Naive B cell (primary cell): ENCODE measurements around the gene POFUT2. TPM values are rescaled to one million over a fixed set of nuclear protein-coding genes. Genes with fewer than 3 reads are reported as not detected.

Experiments
- ATAC-seq, 2 donors: fragments of 150-1000 bp; cut with Tn5 transposase; 2 replicates each; pipeline ENCODE4 v1.10.0; 2021; ENCODE audit warnings: low read depth in 2 of 2, mild to moderate bottlenecking in 2 of 2, moderate library complexity in 2 of 2
- DNase-seq: peaks from one replicate; pipeline ENCODE4 v3.0.0; 2022
- H3K27ac Mint-ChIP-seq, 6 donors: one replicate each; pipeline ENCODE4 v1.8.0; 2020 to 2022; ENCODE audit warnings: mild to moderate bottlenecking in 6 of 6, mixed read lengths in 6 of 6, moderate library complexity in 5 of 6, inconsistent platforms in 2 of 6
- H3K27me3 Mint-ChIP-seq, 3 donors: one replicate each; pipeline ENCODE4 v1.8.0; 2021 to 2022; ENCODE audit warnings: mixed read lengths in 3 of 3, mild to moderate bottlenecking in 1 of 3
- H3K36me3 Mint-ChIP-seq, 2 donors: one replicate each; pipeline ENCODE4 v1.8.0; 2020 to 2022; ENCODE audit warnings: mixed read lengths in 2 of 2, inconsistent platforms in 1 of 2, mild to moderate bottlenecking in 1 of 2
- H3K4me1 Mint-ChIP-seq, 3 donors: one replicate each; pipeline ENCODE4 v1.8.0; 2020 to 2022; ENCODE audit warnings: mixed read lengths in 3 of 3, inconsistent platforms in 1 of 3, mild to moderate bottlenecking in 1 of 3, moderate library complexity in 1 of 3
- H3K4me3 Mint-ChIP-seq, 8 donors: one replicate each; pipeline ENCODE4 v1.8.0; 2020 to 2022; ENCODE audit warnings: mild to moderate bottlenecking in 8 of 8, mixed read lengths in 8 of 8, moderate library complexity in 8 of 8, inconsistent platforms in 2 of 8
- H3K9me3 Mint-ChIP-seq, 7 donors: one replicate each; pipeline ENCODE4 v1.8.0; 2020 to 2022; ENCODE audit warnings: mixed read lengths in 7 of 7, mild to moderate bottlenecking in 5 of 7, inconsistent platforms in 2 of 7, moderate library complexity in 1 of 7
- polyA plus RNA-seq, 6 donors: library from polyadenylated mRNA; unstranded; fragments of 300-500 nt; fragmentation: Illumina TruSeq; gene quantifications; one replicate each; pipeline ENCODE4 v1.2.3, GENCODE V29; 2021; ENCODE audit warnings: low read depth in 6 of 6

POFUT2 gene
- polyA plus RNA-seq, 6 donors from 2014 or later, result 2.8 to 10.2 (median 5.2) TPM

GRCh38 chr21:45304476-45304830 lies 16.8 kb upstream of the POFUT2 start:
- DNase-seq, result no peak
- Mint-ChIP-seq H3K4me3 (no peak overlapping the region), H3K27me3 (peaks cover 0 to 40% (median 17%) of the 10 kb centered on the region in 3 donors), H3K9me3 (no peaks in the 10 kb centered on the region), H3K36me3 (no peaks in the 10 kb centered on the region), H3K4me1 (no peaks in the 10 kb centered on the region), H3K27ac (peak overlapping the region in 2 of 6 donors; percentile 64 to 65)
- no peak for ATAC-seq

DNA sequence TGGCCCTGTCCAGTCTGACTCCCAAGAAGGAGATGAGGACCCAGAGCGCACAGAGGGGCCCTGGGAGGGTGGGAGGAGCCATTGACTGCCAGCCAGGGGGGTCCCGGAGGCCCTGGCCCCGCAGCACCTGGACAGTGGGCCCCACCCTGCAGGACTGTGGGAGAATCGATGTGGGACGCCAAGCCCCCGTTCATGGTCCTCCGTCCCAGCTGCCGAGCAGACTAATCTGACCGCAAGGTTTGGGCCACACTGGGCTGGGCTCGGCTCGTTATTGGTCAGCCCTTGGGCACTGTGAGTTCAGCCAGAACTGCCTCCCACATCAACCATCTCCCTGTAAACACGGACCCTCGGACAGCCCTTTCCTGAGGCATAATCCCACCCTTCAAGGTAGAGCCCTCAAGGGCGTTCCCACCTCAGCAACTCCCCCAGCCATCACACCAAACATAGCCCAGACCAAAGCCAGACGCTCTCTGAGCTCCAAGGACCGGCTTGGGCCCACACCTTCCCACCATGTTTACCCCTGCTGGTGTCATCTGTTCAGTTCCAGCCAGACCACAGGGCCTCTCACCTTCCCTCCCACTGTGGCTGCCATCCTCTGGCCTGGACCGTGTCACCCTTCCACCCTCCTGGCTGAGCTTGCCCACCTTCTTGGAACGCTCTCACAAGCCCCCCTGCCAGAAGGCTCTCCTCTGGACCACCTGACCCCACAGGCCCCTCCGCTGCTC lies 16.2 kb upstream of the POFUT2 start:
- Mint-ChIP-seq H3K9me3 (no peaks in the 10 kb centered on the region), H3K27me3 (peaks cover 0 to 36% (median 17%) of the 10 kb centered on the region in 3 donors), H3K27ac (peak overlapping the region in 2 of 6 donors; percentile 64 to 65), H3K4me3 (no peak overlapping the region), H3K4me1 (no peaks in the 10 kb centered on the region), H3K36me3 (no peaks in the 10 kb centered on the region)
- ATAC-seq (no peak), DNase-seq (no peak)

- Mint-ChIP-seq H3K4me3 (peak overlapping the region in 1 of 8 donors; percentile 22), H3K4me1 (no peaks in the 10 kb centered on the region), H3K36me3 (no peaks in the 10 kb centered on the region), H3K27me3 (peaks cover 0 to 34% (median 14%) of the 10 kb centered on the region in 3 donors), H3K9me3 (no peaks in the 10 kb centered on the region), H3K27ac (no peak overlapping the region)
- DNase-seq (no peak), ATAC-seq (no peak)
These were observed 15.5 kb upstream of the POFUT2 start for GRCh38 chr21:45303091-45303615.

GRCh38 chr21:45302082-45303061 lies 14.7 kb upstream of the POFUT2 start:
- Mint-ChIP-seq H3K36me3 (no peaks in the 10 kb centered on the region), H3K27me3 (peaks cover 0 to 28% (median 7%) of the 10 kb centered on the region in 3 donors), H3K4me1 (no peaks in the 10 kb centered on the region), H3K4me3 (peak overlapping the region in 1 of 8 donors; percentile 9), H3K27ac (no peak overlapping the region), H3K9me3 (no peaks in the 10 kb centered on the region)
- peak in 1 of 2 donors; percentile 25 for ATAC-seq
- no peak for DNase-seq

DNA sequence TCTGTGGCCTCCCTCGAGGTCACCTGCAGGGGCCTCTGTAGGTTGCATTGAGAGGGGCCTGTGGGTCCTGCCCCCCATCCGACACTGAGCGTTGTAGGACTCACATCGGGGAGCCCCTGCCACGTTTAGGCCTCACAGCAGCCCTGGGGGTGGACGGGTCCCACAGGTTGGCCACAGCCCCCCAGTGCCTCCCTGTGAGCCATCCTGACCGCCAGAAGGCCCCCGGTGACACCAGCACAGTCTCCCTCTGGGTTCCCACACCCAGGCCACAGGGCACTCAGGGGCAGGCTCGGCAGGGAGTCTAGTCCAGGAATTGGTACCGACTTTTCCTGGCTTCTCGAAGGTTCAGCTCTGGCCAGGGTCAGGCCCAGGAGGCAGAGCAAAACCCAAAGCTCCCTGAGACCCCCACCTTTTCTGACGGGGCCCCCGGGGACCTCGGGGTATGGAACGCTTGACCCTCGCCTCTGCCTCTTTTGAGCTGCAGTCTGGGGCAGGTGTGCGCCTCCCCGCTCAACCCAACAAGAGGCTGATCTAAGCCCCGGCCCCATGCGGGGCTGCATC lies 13.9 kb upstream of the POFUT2 start:
- Mint-ChIP-seq H3K36me3 (no peaks in the 10 kb centered on the region), H3K27ac (no peak overlapping the region), H3K4me1 (no peaks in the 10 kb centered on the region), H3K9me3 (no peaks in the 10 kb centered on the region), H3K4me3 (no peak overlapping the region), H3K27me3 (peaks cover 0 to 35% (median 7%) of the 10 kb centered on the region in 3 donors)
- no peak for ATAC-seq
- DNase-seq, result no peak

DNA sequence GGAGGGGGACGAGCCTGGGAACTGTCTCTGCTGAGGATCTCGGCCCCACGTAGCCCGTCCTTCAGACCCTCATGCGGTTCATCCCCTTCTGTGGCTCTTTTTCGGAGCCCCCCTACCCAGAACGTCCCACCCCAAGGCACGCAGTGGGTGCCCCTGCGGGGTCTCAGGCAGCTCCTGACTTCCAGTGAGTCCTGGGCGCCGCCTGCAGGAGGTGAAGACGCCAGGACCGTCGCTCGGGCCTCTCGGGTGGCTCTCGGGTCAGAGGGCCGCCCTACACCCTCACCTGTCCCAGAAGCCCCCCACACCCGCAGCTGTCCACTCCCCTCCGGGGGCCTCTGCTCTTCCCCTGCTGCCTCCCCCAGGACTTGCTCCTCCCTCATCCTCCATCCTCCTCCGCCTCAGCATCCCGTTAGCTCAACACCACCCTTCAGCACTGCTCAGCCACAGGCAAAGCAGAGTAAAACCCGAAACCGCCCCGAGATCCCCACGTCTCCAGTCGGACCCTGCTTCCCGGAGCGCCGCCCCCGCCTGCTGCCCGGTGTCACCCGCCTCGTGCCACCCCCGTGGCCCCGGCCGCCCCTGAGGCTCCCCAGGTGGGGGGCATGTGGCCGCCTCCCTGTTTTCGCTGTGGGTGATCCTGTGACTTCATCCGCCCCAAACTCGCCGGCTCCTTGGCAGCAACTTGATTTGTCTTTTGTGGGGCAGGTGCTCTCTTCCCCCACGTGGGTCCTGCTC lies 13.3 kb upstream of the POFUT2 start:
- no peaks in the 10 kb centered on the region for H3K36me3 Mint-ChIP-seq
- ATAC-seq (no peak), DNase-seq (no peak)
- no peak overlapping the region for H3K27ac Mint-ChIP-seq
- H3K4me3 Mint-ChIP-seq, result no peak overlapping the region
- H3K9me3 Mint-ChIP-seq, result no peaks in the 10 kb centered on the region
- H3K4me1 Mint-ChIP-seq, result no peaks in the 10 kb centered on the region
- peaks cover 0 to 42% (median 13%) of the 10 kb centered on the region in 3 donors for H3K27me3 Mint-ChIP-seq

GRCh38 chr21:45299864-45300785 lies 12.4 kb upstream of the POFUT2 start:
- Mint-ChIP-seq H3K27ac (no peak overlapping the region), H3K4me1 (no peaks in the 10 kb centered on the region), H3K4me3 (no peak overlapping the region), H3K36me3 (no peaks in the 10 kb centered on the region), H3K27me3 (peaks cover 0 to 45% (median 21%) of the 10 kb centered on the region in 3 donors), H3K9me3 (no peaks in the 10 kb centered on the region)
- no peak for ATAC-seq
- DNase-seq, result no peak

DNA sequence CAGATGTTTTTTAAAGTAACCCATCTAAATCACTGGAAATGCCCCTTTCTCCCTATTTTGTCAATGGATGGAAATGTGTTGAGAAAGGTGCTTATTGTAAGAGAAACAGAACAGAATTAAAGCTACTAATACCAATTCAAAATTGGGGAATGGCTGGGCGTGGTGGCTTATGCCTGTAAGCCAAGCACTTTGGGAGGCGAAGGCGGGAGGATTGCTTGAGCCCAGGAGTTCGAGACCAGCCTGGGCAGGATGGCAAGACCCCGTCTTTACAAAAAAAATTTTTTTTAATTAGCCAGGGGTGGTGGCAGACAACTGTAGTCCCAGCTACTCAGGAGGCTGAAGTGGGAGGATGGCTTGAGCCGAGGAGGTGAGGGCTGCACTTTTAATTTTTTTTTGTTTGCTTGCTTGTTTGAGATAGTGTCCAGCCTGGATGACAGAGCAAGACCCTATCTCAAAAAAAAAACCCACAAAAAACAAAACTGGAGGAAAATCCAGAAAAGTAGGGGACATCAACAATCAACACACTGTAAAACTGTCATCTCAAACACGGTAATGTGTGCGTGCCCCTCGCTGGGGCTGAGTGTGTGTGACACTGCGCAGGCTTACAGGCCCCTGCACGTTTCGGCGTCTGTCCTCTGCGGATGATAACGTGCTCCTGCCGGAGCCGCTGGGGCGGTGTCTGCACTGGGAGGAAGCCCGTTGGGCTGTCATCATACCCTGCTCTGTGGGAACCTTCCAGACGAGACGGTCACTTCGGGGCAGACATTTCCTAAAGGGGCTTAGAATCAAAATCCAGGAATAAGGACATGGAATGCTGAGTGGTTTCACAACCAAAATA lies 11.6 kb upstream of the POFUT2 start:
- no peaks in the 10 kb centered on the region for H3K4me1 Mint-ChIP-seq
- H3K9me3 Mint-ChIP-seq, result no peaks in the 10 kb centered on the region
- no peak overlapping the region for H3K4me3 Mint-ChIP-seq
- no peaks in the 10 kb centered on the region for H3K36me3 Mint-ChIP-seq
- H3K27ac Mint-ChIP-seq, result no peak overlapping the region
- H3K27me3 Mint-ChIP-seq, result peaks cover 0 to 48% (median 25%) of the 10 kb centered on the region in 3 donors
- ATAC-seq (no peak), DNase-seq (no peak)

GRCh38 chr21:45297869-45298268 lies 10.2 kb upstream of the POFUT2 start:
- Mint-ChIP-seq H3K27ac (no peak overlapping the region), H3K4me3 (no peak overlapping the region), H3K4me1 (peaks cover 2 to 5% (median 2%) of the 10 kb centered on the region in 3 donors), H3K9me3 (no peaks in the 10 kb centered on the region), H3K27me3 (peaks cover 0 to 41% (median 21%) of the 10 kb centered on the region in 3 donors), H3K36me3 (no peaks in the 10 kb centered on the region)
- no peak for ATAC-seq
- DNase-seq, result no peak

DNA sequence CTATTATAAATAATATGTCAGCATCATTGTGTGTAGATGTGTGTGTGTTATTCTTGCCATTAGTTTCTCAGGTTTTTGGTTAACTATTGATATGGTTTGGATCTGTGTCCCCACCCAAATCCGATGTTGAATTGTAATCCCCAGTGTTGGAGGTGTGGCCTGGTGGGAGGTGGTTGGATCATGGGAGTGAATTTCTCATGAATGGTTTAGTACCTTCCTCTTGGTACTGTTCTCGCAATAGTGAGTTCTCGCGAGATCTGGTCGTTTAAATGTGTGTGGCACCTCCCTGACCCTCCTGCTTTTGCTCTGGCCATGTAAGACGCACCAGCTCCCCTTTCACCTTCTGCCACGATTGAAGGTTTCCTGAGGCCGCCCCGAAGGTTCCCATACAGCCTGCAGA lies 9.6 kb upstream of the POFUT2 start:
- Mint-ChIP-seq H3K9me3 (no peaks in the 10 kb centered on the region), H3K27me3 (peaks cover 0 to 41% (median 21%) of the 10 kb centered on the region in 3 donors), H3K36me3 (no peaks in the 10 kb centered on the region), H3K4me1 (peaks cover 6 to 10% (median 7%) of the 10 kb centered on the region in 3 donors), H3K27ac (peak overlapping the region in 1 of 6 donors; percentile 16), H3K4me3 (no peak overlapping the region)
- DNase-seq (no peak), ATAC-seq (no peak)

DNA sequence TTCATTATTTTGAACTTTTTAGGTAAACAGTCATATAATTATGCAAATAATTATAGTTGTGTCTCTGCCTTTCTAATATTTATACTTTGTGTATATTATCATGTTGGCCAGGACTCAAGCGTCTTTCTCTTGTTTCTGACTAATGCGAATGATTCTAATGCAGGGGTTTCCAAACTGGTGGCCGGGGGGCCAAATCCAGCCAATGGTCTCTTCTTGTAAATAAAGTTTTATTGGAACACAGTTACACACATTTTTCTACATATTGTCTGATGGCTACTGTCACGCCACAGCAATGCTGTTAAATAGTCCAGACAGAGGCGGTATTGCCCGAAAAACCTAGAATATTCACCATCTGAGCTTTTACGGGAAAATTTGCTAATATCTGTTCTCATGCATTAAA lies 8.9 kb upstream of the POFUT2 start:
- Mint-ChIP-seq H3K9me3 (no peaks in the 10 kb centered on the region), H3K27me3 (peaks cover 0 to 41% (median 21%) of the 10 kb centered on the region in 3 donors), H3K4me3 (no peak overlapping the region), H3K27ac (no peak overlapping the region), H3K4me1 (peaks cover 8 to 12% (median 9%) of the 10 kb centered on the region in 3 donors), H3K36me3 (no peaks in the 10 kb centered on the region)
- DNase-seq, result no peak
- no peak for ATAC-seq
